Parathyroid adenoma (tissue), 2 donors: ENCODE results near the gene ASH1L.

ENCODE experiments used
- H2AFZ ChIP-seq: fragments of 300-600 bp; sonication (generic); one replicate; pipeline ENCODE4 v1.7.0; 2017; ENCODE audit warnings: antibody characterized with exemption, mild to moderate bottlenecking
- H3K27ac ChIP-seq: fragments of 300-600 bp; sonication (generic); one replicate; pipeline ENCODE4 v1.7.0; 2017
- H3K27me3 ChIP-seq: fragments of 300-600 bp; sonication (generic); one replicate; pipeline ENCODE4 v1.7.0; 2017; ENCODE audit warnings: low read length; ENCODE audit not compliant: control insufficient read depth, insufficient read depth
- H3K36me3 ChIP-seq: fragments of 300-600 bp; sonication (generic); one replicate; pipeline ENCODE4 v1.7.0; 2017; ENCODE audit warnings: low read length; ENCODE audit not compliant: control insufficient read depth, insufficient read depth
- H3K4me1 ChIP-seq: fragments of 300-600 bp; sonication (generic); one replicate; pipeline ENCODE4 v1.7.0; 2017; ENCODE audit warnings: control low read depth
- H3K4me2 ChIP-seq: fragments of 300-600 bp; sonication (generic); one replicate; pipeline ENCODE4 v1.7.0; 2017; ENCODE audit warnings: low read length
- H3K4me3 ChIP-seq: fragments of 300-600 bp; sonication (generic); one replicate; pipeline ENCODE4 v1.7.0; 2017; ENCODE audit warnings: low read depth, low read length
- H3K79me2 ChIP-seq: fragments of 300-600 bp; sonication (generic); one replicate; pipeline ENCODE4 v1.7.0; 2017; ENCODE audit warnings: control low read depth
- H3K9ac ChIP-seq: fragments of 300-600 bp; sonication (generic); one replicate; pipeline ENCODE4 v1.7.0; 2017; ENCODE audit warnings: mild to moderate bottlenecking
- H3K9me3 ChIP-seq: fragments of 300-600 bp; sonication (generic); one replicate; pipeline ENCODE4 v1.7.0; 2017; ENCODE audit warnings: low read length; ENCODE audit not compliant: control insufficient read depth
- TF ChIP-seq, protein P1 (sequence below): fragments of 300-600 bp; sonication (generic); IDR thresholded peaks from one replicate; pipeline ENCODE4 v1.7.0; 2017; ENCODE audit warnings: antibody characterized with exemption, mild to moderate bottlenecking
- donor health status: primary hyperparathyroidism.

Gene ASH1L

DNA sequence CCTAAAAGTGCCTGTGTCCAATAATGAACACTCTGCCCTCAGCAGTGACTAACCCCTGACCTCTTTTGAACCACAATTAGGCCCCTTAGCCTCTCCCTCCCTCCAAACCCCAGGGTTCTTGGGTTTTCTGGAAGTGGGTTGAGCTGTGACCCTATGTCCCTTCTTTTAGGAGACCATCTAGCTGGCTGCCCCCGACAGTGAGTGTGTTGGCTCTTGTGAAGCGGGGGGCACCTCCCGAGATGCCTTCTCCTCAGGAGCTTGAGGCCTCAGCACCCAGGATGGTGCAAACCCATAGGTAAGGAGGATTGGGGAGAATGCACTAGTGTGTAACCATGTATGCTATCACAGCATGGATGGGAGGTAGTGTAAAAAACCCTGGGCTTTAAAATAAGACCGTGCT, 234.6 kb downstream of the ASH1L start:
- Histone ChIP-seq H3K4me3 (no peak overlapping the region), H3K27ac (no peak overlapping the region), H3K4me1 (no peaks in the 10 kb centered on the region), H3K79me2 (no peaks in the 10 kb centered on the region), H3K27me3 (no peaks in the 10 kb centered on the region), H3K9me3 (no peaks in the 10 kb centered on the region), H3K9ac (no peak overlapping the region), H2AFZ (no peak overlapping the region), H3K36me3 (no peaks in the 10 kb centered on the region), H3K4me2 (no peak overlapping the region)
- TF ChIP-seq, protein P1, sequence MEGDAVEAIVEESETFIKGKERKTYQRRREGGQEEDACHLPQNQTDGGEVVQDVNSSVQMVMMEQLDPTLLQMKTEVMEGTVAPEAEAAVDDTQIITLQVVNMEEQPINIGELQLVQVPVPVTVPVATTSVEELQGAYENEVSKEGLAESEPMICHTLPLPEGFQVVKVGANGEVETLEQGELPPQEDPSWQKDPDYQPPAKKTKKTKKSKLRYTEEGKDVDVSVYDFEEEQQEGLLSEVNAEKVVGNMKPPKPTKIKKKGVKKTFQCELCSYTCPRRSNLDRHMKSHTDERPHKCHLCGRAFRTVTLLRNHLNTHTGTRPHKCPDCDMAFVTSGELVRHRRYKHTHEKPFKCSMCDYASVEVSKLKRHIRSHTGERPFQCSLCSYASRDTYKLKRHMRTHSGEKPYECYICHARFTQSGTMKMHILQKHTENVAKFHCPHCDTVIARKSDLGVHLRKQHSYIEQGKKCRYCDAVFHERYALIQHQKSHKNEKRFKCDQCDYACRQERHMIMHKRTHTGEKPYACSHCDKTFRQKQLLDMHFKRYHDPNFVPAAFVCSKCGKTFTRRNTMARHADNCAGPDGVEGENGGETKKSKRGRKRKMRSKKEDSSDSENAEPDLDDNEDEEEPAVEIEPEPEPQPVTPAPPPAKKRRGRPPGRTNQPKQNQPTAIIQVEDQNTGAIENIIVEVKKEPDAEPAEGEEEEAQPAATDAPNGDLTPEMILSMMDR = no peak

DNA sequence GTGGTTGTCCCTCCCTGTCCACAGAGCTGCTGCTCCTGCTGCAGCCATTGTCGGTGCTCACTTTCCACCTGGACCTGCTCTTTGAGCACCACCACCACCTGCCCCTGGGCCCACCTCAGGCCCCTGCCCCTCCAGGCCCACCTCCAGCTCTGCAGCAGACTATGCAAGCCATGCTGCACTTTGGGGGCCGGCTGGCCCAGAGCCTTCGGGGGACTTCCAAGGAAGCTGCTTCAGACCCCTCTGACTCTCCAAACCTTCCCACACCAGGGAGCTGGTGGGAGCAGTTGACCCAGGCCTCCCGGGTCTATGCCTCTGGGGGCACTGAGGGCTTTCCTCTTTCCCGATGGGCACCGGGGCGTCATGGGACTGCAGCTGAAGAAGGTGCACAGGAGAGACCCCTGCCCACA, 236.0 kb downstream of the ASH1L start:
- Histone ChIP-seq H3K4me1 (no peaks in the 10 kb centered on the region), H3K4me2 (no peak overlapping the region), H3K27ac (no peak overlapping the region), H3K79me2 (no peaks in the 10 kb centered on the region), H3K9ac (no peak overlapping the region), H3K9me3 (no peaks in the 10 kb centered on the region), H3K4me3 (no peak overlapping the region), H2AFZ (no peak overlapping the region), H3K27me3 (no peaks in the 10 kb centered on the region), H3K36me3 (no peaks in the 10 kb centered on the region)
- TF ChIP-seq, protein P1 = no peak

DNA sequence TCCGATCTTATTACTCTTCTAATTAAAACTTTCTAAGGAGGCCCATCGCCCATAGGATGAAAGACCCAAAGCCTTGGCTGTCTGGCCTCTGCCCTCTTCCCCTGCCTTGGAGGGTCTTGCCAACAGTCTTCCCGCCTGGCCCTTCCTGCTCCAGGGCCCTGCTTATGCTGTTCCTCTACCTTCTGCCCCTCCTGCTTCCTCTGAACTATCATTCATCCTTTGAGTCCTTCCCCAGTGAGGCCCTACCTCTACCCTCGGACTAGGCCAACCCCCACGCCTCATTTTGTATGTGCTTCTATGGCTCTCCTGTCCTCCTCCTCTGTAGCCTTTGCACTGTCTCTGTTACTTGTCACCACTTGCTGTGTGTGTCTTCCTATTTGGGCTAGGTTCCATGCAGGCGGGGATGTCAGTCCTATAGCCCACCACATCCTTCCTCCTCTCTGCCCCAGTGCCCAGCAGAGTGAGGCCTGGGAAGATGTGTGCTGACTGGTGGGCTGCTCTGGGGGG, 236.5 kb downstream of the ASH1L start:
- Histone ChIP-seq H3K27me3 (no peaks in the 10 kb centered on the region), H3K4me1 (no peaks in the 10 kb centered on the region), H3K4me3 (no peak overlapping the region), H3K79me2 (no peaks in the 10 kb centered on the region), H2AFZ (no peak overlapping the region), H3K9me3 (no peaks in the 10 kb centered on the region), H3K27ac (no peak overlapping the region), H3K4me2 (no peak overlapping the region), H3K9ac (no peak overlapping the region), H3K36me3 (no peaks in the 10 kb centered on the region)
- TF ChIP-seq, protein P1 = no peak

DNA sequence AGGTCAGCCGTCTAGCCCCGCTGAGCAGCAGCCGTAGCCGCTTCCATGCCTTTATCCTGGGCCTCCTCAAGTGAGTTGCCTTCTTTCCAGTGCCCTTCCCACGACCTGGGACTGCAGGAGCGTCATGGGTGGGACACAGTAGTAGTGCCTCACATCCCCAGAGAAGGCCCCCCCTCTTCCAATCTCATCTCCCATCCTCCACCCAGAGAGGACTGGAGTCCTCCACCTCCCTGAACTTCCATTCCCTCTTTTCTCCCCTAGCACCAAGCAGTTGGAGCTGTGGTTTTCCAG, 237.1 kb downstream of the ASH1L start:
- Histone ChIP-seq H3K27me3 (no peaks in the 10 kb centered on the region), H3K9me3 (no peaks in the 10 kb centered on the region), H3K9ac (no peak overlapping the region), H3K4me2 (peak overlapping the region; percentile 100), H3K36me3 (no peaks in the 10 kb centered on the region), H3K79me2 (no peaks in the 10 kb centered on the region), H2AFZ (no peak overlapping the region), H3K4me3 (no peak overlapping the region), H3K27ac (peak overlapping the region; percentile 29), H3K4me1 (no peaks in the 10 kb centered on the region)
- TF ChIP-seq, protein P1 = no peak

DNA sequence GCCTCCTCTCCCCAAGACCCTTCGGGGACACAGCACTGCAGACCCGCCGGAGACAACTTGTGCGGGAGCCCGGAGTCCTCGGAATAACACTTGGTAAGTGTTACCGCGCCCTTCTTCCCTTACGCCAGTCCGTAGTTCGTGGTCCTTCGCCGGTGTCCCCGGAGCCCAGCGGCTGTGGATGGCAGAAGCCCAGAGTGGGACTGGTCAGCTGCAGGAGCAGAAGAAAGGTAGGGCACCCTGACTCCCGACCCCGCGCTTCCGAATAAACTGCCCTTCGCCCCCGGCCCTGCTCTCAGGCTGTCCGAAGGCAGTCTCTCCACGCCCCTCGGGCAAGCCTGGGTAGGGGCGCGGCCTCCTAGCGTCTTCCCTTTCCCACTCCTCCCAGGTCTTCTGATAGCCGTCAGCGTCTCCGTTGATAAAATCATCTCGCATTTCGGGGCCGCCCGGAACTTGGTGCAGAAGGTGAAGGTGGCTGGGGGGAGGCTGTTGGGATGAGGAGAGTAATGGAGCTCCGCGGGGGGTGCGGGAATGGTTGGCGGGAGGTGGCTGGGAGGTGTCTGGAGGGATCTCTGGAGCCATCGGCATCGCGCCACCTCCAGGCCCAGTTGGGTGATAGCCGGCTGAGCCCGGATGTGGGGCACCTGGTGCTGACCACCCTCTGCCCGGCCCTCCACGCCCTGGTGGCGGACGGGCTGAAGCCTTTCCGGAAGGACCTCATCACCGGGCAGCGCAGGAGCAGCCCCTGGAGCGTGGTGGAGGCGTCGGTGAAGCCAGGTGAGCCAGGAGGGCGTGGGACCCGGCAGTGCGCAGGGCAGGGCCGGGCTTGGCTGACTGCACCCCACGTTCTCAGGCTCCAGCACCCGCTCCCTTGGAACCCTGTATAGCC, 237.6 kb downstream of the ASH1L start:
- peak overlapping the region; percentile 99 for H3K4me3 ChIP-seq
- peak overlapping the region; percentile 100 for H3K4me2 ChIP-seq
- peak overlapping the region; percentile 82 for H2AFZ ChIP-seq
- no peaks in the 10 kb centered on the region for H3K27me3 ChIP-seq
- no peaks in the 10 kb centered on the region for H3K36me3 ChIP-seq
- no peaks in the 10 kb centered on the region for H3K9me3 ChIP-seq
- no peaks in the 10 kb centered on the region for H3K79me2 ChIP-seq
- H3K27ac ChIP-seq = peak overlapping the region; percentile 95
- H3K9ac ChIP-seq = no peak overlapping the region
- no peaks in the 10 kb centered on the region for H3K4me1 ChIP-seq
- TF ChIP-seq, protein P1 = peak; percentile 21
